Measurements from ENCODE around the gene SSRP1. TPM values are rescaled to one million over a fixed set of nuclear protein-coding genes. Genes with fewer than 3 reads are reported as not detected.

Gene SSRP1
- polyA plus RNA-seq, 3 donors, result 9.8 to 34.7 (median 14.7) TPM

GRCh38 chr11:57311109-57311936 lies 24.4 kb downstream of the SSRP1 start:
- TF ChIP-seq CTCF (IDR thresholded peaks at IDR 0.05), result no peak
- Mint-ChIP-seq H3K27ac (peak overlapping the region in 3 of 7 donors; percentile 8 to 21 (median 16)), H3K36me3 (peaks cover 0 to 2% of the 10 kb centered on the region in 2 donors), H3K27me3 (ENCODE audit: low read depth in 3 of 3) (peaks cover 4 to 10% (median 8%) of the 10 kb centered on the region in 3 donors), H3K4me1 (peaks cover 30% of the 10 kb centered on the region), H3K9me3 (no peaks in the 10 kb centered on the region), H3K4me3 (peak overlapping the region; percentile 45 to 68)
- intact Hi-C loops (cut with micrococcal nuclease), result no loop called here
- Histone ChIP-seq H3K9me3 (replicated peaks in 1 of 2; ENCODE audit: control insufficient read depth in 1 of 2, insufficient read depth in 1 of 2, low read length in 2 of 2) (no peaks in the 10 kb centered on the region), H3K27me3 (ENCODE audit: control insufficient read depth in 2 of 2, insufficient read depth in 2 of 2, low read length in 2 of 2) (no peaks in the 10 kb centered on the region), H3K9ac (ENCODE audit: insufficient read depth, low read length, poor library complexity, severe bottlenecking) (peak overlapping the region; percentile 38), H4K20me1 (ENCODE audit: insufficient read depth, low read length) (no peaks in the 10 kb centered on the region), H3K4me3 (replicated peaks in 1 of 3; ENCODE audit: low read depth in 2 of 3, low read length in 3 of 3) (peak overlapping the region in 1 of 3 experiments; percentile 66), H3K36me3 (replicated peaks in 1 of 2; ENCODE audit: control insufficient read depth in 1 of 2, insufficient read depth in 2 of 2, low read length in 2 of 2) (no peaks in the 10 kb centered on the region), H3K27ac (ENCODE audit: low read depth in 1 of 2, low read length in 2 of 2) (no peak overlapping the region), H2AFZ (ENCODE audit: insufficient read depth, low read depth, low read length, poor library complexity, severe bottlenecking) (peak overlapping the region; percentile 64), H3K4me2 (replicated peaks; ENCODE audit: extremely low read depth, low read length, poor library complexity, severe bottlenecking) (peak overlapping the region; percentile 74), H3K4me1 (ENCODE audit: control insufficient read depth in 1 of 2, insufficient read depth in 2 of 2, low read length in 2 of 2) (peaks cover 19 to 27% of the 10 kb centered on the region in 2 donors), H3K79me2 (ENCODE audit: insufficient read depth, low read length) (no peaks in the 10 kb centered on the region)
- under 1% methylated on average over 26 of the region's 31 CpGs for WGBS (ENCODE audit: insufficient coverage)
- peak; percentile 41 to 81 (median 58) for DNase-seq

GRCh38 chr11:57310630-57311086 lies 25.0 kb downstream of the SSRP1 start:
- H3K36me3 Mint-ChIP-seq, result peaks cover 0 to 2% of the 10 kb centered on the region in 2 donors
- peak overlapping the region; percentile 45 to 68 for H3K4me3 Mint-ChIP-seq
- 71% methylated on average over 4 of the region's 6 CpGs for WGBS (ENCODE audit: insufficient coverage)
- H3K27ac ChIP-seq (ENCODE audit: low read depth in 1 of 2, low read length in 2 of 2), result no peak overlapping the region
- peak overlapping the region; percentile 74 for H3K4me2 ChIP-seq (replicated peaks; ENCODE audit: extremely low read depth, low read length, poor library complexity, severe bottlenecking)
- no peaks in the 10 kb centered on the region for H3K9me3 ChIP-seq (replicated peaks in 1 of 2; ENCODE audit: control insufficient read depth in 1 of 2, insufficient read depth in 1 of 2, low read length in 2 of 2)
- DNase-seq, result no peak
- H3K27ac Mint-ChIP-seq, result peak overlapping the region in 2 of 7 donors; percentile 16 to 21
- H3K4me3 ChIP-seq (replicated peaks in 1 of 3; ENCODE audit: low read depth in 2 of 3, low read length in 3 of 3), result peak overlapping the region in 1 of 3 experiments; percentile 66
- H2AFZ ChIP-seq (ENCODE audit: insufficient read depth, low read depth, low read length, poor library complexity, severe bottlenecking), result peak overlapping the region; percentile 64
- H3K9ac ChIP-seq (ENCODE audit: insufficient read depth, low read length, poor library complexity, severe bottlenecking), result peak overlapping the region; percentile 38
- H3K36me3 ChIP-seq (replicated peaks in 1 of 2; ENCODE audit: control insufficient read depth in 1 of 2, insufficient read depth in 2 of 2, low read length in 2 of 2), result no peaks in the 10 kb centered on the region
- no peak for TF ChIP-seq CTCF (IDR thresholded peaks at IDR 0.05)
- H4K20me1 ChIP-seq (ENCODE audit: insufficient read depth, low read length), result no peaks in the 10 kb centered on the region
- intact Hi-C loops (cut with micrococcal nuclease), result no loop called here
- H3K79me2 ChIP-seq (ENCODE audit: insufficient read depth, low read length), result no peaks in the 10 kb centered on the region
- no peaks in the 10 kb centered on the region for H3K9me3 Mint-ChIP-seq
- peaks cover 19 to 26% of the 10 kb centered on the region in 2 donors for H3K4me1 ChIP-seq (ENCODE audit: control insufficient read depth in 1 of 2, insufficient read depth in 2 of 2, low read length in 2 of 2)
- H3K27me3 ChIP-seq (ENCODE audit: control insufficient read depth in 2 of 2, insufficient read depth in 2 of 2, low read length in 2 of 2), result no peaks in the 10 kb centered on the region
- peaks cover 30% of the 10 kb centered on the region for H3K4me1 Mint-ChIP-seq
- H3K27me3 Mint-ChIP-seq (ENCODE audit: low read depth in 3 of 3), result peaks cover 4 to 10% (median 8%) of the 10 kb centered on the region in 3 donors

Data from CD14-positive monocyte (primary cell).